HK-2 (cell line): ENCODE data around the gene MICAL2.

ENCODE experiments used
- DNase-seq: peaks from one replicate; pipeline ENCODE4 v3.0.0-alpha.2; 2018; ENCODE audit not compliant: unreplicated experiment

The MICAL2 gene

DNA sequence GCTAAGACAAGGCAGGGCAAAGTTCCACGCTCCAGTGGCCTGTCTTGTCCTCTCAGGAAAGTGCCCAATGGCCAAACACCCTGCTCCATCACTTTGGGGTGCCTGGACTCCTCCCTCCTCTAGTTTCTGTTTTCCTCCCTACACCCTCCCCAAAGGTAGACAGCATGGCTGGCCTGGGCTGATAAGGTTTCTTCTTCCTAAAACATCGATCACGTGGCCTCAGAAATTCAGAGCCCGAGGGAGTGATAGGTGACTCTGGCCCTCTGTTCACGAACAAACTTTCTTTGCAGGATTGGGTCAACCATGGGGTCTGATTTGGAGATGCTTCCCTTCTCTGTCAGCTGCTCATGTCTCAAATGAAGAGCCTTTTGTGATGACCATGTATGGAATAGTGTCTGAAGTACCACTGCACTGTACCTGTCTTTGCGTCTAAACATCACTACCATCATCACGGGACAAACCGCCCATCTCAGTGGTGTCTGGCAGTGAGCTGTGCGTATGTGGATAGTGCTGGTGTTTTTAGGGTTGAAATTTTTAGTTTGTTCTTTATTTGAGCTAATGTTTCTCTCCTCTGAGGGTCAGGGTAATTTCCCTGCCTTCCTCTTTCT, 6.1 kb downstream of the MICAL2 start:
- DNase-seq, result no peak

DNA sequence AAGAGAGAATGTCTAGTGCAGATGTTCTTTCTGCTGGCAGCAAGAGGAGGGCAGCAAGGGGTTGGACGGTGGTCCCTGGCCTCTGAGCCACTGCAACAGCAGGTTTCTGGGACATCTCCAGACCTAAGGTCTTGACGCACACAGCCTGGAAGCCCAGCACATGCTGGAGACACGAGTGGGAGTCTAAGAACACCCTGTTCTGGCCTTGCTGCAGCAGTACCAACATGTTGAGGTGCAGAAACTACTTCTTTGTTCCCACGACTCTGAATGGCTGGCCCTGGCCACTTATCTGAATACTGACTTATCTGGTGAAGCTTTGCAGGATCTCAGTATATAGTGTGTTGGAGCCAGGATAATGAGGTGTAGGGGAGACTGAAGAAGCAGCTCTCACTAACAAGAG, 6.8 kb downstream of the MICAL2 start:
- DNase-seq, result no peak

DNA sequence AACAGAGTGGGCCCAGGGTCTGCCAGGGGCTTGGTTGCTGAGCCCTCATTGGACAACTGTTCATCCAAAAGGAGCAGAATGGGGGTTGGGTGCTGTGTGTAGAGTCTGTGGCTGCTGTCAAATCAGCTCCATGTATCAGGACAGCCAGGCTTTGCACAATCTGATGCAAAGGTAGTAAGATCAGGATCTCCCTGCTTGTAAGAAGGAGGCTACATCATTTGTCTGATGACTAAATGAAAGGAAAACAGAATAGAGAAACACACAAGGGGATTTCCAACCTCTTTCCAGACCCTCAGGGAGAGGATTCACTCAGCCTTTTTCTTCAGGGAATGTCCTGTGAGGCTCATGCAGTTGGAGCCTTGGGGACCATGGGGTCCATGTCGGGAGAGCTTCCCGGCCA, 7.2 kb downstream of the MICAL2 start:
- no peak for DNase-seq

DNA sequence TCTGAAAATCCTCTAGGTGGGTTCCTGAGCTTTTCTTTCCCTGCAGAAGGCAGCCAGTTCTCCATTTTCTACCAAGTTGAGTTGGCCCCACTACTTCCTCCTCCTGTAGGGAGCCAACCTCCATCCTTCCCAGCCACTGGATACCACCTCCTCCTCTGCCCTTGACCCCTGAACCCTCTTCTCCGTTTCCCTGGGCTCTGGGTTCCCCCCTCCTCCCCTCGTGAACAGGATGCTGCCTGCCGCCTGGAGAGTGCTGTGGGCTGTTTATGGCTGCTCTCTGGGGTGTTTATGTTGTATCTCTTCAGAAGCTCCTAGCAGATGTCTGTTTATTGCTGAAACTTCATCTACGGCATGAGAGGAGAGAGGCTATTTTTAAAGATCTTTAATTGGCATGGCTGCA, 8.6 kb downstream of the MICAL2 start:
- no peak for DNase-seq

DNA sequence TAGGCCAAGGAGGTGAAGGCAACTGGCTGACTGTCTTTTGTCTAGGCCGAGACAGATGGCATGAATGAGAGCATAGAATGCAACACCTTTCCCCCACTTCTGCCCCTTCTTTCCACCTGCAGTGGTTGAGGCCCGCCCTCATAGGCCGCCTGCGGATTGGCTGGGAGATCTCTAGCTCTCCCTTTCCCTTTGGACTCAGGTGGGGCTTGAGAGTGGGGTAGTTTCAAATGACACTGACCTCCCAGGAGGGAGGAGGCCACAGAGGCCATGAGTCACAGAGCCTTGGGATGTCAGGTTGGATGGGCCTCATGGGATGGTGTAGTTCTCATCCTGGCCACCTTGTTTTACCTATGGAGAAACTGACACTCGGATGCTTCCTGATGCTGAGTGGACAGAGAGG, 9.1 kb downstream of the MICAL2 start:
- DNase-seq, result no peak

DNA sequence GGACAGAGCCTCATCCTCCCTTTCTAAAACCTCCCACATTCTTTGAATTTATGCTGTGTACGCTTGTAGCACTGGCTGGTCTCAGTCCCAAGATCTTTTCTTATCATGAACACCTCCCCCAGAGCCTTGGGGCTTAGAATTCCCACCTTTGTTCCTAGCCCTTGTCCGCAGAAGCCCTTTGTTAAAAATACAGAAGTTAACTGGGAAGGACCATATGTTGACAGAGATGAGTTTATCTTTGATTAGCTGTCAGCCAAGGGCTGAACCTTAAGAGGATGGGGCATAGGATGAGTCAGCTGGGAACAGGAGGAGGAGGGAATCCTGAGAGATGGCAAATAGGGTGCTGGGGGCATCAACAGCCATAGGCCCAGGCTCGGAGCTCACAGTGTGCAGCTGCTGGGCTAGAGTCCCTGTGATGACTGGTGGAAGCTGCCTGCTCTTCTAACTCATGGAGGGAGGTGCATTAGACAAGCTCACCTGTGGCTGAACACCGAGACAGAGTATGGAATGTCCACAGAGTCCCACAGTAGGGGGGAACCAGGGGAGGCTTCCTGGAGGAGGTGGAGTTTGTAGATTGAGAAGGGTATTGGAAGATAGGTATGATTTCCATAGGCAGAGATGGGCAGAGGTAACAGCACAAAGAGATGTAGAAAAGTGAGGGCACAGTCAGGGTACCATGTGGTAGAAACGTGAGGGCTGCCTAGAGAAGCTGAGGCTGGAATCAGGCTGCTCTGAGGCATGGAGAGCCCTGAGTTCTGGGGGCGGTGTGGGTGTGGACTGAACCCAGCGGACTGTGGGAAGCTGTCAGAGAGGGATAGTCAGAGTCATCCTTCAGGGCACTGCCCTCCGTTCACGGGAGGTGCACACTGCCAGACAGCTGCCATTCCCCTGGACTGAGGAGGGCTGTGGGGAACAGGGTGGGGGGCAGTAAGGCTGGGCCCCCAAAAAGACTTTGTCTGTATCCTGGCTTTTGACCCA, 9.9 kb downstream of the MICAL2 start:
- DNase-seq, result no peak

DNA sequence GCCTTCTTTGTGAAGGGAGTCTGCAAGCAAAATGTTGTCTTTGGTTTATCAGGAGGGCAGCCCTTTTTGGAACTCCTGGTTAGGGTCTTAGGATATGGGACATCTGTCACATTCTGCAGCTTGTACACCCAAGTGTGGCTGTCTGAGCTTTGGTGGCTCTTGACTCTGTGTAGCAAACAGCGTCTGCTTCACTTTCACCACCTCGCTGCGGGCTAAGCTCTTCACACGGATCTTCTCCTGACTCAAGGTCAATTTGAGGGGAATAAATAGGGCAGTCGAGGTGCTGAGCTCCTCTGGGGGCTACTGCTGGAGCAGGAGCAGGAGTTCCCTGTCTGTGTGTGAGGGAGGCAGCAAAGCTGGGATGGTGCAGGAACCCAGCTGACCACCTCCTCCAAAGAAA, 10.6 kb downstream of the MICAL2 start:
- no peak for DNase-seq

DNA sequence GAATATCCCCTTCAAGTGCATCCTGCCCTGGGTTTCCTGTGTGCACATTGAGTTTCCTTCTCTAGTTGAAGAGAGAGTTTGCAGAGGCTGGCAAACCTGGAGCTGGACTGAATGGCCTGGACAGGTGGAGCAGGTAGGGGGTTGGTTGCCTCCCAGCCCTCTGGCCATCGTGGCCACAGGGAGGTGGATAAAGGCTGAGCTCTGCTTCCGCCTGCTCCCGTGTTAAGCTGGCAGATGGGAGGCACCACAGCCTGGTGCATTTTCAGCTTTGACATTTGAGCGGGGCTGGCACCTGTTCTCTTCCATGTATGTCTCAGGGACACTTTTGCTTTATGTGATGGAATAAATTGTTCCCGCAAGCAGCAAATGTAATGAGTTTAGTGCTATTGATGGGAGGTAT, 11.1 kb downstream of the MICAL2 start:
- DNase-seq, result no peak

DNA sequence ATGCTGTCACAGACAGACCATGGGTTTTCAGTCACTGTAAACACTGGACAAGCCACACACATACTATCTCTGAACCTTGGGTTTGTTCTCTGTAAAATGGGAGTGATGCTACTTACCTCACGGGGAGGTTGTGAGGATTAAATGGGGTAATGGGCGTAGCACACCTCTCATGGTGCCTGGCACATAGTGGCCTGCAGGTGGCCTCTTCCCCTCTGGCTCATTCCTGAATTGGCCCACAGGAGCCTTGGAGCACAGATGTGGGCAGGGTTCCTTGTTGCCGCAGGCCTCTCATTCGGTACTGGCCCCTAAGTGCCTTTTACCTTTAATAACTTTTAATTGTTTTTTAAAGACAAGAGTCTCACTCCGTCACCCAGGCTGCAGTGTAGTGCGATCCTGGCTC, 11.7 kb downstream of the MICAL2 start:
- DNase-seq, result no peak

DNA sequence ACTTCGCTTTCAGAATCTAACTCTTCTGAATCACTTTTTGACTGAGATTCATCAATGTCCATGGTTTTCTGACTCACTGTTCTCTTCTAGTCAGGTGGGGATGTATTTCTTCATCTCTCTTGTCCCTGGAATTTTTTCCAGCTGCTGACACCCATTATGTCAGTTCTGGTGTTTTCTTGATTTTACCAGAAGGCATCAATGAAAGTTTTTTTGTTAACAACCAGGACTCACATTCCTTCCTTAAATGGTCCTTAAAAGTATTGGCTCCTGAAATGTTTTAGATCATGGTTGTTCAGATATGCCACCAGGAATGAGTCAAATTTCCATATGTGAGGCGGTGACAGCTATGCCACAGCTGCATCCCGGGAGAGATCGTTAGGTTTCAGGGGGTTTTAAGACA, 12.9 kb downstream of the MICAL2 start:
- no peak for DNase-seq

DNA sequence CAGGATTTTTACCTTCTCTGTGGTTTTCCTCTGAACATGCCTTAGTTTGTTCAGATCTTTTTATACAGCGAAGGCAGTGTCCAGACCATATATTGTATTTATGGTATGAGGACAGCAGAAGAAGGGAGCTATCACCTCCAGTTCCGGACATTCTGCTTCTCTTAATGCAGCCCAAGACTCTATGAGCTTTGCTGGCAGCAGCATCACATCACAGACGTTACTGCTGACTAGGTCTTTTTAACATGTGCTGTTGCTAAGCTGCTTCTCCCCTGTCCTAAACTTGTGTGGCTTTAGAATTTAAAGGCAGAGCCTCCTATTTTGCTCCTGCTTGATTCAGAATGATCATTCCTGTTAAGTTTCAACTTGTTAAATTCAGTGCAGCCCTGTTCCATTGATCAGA, 13.4 kb downstream of the MICAL2 start:
- DNase-seq, result no peak

DNA sequence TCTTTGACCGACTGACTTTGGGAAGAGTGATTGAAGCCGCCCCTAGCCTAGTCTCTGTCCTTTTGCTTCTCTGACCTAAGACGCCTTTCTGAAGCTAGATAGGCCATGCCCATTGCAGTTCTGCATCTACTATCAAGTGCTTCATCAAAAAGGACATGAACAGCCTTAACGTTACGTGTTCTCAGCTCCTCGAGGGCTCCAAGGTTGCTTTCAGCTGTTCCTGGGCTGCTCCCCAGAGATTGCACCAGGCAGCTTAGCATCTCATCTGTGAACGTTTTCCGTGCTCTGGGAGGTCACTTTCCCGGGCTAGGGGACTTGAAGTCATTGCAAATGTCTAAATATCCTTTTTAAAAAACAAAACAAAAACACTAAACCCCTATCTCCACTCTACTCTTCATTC, 13.9 kb downstream of the MICAL2 start:
- no peak for DNase-seq

DNA sequence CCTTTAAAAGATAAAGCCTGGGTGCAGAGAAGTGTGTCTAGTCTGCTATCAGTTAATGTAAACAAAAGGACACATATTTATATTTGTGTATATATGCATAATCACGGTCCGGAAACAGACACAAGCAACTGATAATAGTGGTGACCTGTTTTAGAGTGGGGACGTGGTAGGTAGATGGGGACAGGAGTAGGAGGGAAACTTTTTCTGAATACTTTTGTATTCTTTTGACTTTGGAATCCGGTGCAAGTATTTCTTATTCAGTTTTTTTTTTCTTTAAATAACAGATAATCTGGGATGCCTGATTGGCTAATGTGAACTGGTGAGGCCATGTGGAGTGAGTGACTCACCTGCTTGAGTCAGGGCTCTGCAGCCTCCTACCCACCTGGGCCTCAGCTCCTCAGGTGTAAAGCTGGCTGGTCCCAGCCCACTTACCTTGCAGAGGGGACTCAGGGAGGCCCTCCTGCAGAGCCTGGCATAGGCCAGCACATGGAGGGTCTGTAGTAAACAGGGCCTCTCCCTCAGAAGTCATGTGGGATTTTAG, 15.3 kb downstream of the MICAL2 start:
- DNase-seq, result no peak

DNA sequence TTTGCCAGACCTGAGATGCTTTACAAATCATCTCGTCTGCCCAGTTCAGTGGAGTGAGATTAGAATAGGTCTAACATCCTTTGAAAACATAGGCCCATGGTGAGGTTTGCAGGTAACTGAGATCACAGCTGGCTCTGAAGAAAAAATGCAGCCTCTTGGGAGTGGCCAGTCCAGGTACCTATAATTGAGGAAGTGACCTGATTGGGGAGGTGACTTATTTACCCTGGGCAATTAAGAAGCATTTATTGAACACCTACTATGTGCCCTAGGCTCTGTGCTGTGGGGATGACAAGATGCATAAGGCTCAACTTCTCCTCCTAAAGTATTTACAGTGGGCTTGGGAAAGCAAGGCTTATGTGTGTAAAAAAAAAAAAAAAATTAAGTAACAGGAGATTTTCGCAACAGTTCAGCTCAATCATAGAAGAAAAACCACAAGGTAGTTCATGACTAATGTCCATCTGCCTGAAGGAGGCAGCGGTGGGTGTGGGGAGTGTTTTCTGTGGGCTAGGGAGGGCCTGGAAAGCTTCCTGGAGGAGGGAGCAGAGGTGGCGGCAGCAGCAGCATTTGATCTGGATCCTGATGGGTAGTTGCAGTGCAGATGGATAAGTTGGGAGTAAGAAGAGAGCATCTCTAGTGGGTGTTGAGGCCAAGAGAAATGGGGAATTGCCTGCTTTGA, 16.1 kb downstream of the MICAL2 start:
- DNase-seq, result no peak

DNA sequence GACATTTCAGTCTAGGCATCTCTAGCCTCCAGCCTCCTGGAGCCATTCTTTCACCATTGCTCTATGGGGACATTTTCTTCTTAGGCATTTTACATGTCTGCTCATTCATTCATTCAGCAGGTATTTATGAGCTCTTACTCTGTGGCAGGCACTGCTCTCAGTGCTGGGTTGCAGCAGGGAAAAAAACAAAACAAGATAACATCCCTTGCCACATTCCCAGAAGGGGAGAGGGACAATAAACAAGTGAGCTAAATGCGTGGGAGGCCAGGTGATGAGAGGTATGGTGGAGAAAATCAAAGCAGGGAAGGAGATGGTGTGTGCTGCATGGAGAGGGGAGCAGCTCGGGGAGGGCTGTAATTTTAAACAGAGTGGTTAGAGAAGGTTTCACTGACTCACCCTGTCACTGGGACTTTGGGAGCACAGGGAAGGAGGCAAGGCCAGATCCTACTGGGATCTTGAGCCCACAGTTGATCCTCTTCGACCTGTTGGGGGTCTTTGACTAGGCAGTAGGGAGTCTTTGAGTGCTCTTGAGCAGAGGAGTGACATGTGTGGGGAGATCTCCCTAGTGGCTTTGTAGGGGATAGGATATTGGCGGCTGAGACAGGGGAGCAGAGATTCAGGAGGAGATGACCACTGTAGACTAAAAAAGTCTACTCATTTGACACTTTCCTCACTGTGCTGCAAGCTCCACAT, 17.0 kb downstream of the MICAL2 start:
- DNase-seq, result no peak

DNA sequence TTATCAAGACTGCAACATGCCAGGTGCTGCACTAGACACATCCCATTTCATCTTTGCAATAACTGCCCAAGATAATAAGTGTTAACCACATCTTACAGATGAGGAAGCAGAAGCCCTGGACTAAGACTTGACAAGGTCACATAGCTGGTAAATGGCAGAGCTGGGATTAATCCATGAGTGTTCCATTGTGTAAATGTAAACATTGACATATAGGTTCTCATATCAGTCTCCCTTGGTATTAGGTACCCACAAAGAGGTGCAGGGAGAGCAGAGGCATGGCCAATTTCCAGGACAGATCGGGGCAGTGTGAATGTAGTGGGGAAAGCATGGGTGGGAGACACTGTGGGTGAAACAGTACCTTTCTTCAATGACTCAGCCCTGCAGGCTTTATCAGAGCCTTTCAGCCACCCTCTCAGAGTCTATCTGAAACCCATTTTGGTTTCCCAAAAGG, 17.9 kb downstream of the MICAL2 start:
- DNase-seq, result no peak

DNA sequence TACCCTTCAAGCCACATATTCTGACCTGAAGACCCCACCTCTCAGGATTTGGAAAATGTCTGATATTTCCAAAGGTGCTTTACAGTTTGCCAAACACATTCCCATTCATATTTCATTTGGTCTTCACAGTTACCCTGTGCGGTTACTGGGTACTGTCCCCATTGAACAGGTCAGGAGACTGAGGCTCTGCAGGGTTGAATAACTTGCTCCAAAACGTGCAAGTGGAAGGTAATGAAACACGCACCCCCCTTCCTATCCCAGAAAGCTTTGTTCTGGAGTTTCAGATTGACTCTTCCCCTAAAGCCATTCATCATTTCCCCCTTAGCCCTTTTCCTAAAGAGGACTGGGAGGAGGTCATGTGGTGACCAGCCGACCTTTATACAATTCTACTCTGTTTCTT, 18.8 kb downstream of the MICAL2 start:
- DNase-seq, result no peak

DNA sequence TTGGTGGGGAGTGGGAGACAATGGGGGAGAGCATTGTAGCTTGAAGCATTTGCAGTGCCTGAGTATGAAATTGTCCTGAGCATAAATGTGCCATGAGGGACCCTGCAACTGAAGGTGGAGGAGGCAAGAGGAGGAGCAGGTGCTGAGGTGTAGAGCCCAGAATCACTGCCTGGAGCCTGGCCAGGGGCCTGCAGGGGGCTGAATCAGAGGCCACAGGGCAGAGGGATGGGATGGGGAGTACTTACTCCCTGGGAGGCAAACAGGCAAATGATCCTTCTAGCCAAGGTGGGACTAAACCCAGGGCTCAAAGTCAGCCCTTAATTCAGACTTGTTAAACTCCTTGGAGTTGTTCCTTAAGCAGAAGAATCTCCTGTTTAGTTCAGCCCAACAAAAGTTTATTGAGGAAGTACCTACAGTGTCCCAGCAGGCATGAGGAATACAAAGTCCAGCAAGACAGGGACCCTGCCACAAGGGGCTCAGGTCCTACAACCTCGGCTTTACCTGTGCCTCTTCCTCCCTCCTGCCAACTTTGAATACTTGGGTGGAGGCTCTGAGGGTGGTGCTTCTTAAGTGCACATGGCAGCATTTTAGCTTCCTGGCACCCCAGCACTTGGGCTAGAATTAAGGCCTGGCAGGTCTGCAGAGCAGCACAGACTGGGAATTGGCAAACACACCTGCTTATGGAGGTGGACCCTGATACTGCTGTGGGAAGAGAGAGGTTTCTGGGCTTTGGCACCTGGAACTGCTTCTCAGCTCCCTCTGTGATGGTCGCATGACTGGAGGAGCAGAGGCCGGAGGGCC, 20.0 kb downstream of the MICAL2 start:
- no peak for DNase-seq

DNA sequence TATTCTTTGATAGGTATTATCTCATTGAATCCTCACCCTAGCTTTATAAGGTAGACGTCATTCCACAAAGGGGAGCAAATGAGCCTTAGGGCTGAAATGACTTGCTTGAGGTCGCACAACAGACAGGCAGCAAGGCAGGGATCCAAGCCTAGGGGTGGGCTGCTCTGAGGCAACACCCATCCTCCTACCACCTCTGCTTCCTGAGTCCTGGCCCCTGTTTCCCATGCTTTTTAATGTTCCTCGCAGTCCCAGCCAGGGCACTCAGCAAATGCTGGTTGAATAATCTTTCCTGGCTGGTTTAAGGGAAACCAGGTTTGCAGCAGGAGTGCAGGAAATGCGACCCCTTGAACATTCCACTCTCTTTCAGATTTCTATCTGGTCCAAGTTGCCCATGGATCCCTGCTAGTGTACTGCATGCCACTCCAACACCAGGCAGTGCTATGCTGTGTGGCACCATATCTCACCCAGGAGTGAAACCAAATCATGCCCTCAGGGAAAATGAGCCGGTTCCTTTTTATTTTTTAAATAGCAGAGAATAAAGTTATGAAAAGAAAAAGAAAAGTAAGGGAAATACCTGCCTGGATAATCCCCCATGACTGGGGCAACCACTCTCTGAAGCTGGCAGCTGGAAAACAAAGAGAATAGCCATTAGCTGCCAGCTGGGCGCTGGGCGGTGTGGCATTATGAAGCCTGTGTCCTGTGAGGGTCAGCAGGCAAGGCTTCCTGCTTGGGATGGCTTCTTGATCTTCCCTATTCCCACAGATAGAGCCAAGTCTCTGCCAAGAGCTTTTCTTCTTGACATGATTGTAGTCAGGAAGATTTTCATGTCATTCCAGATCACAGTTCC, 21.8 kb downstream of the MICAL2 start:
- no peak for DNase-seq

DNA sequence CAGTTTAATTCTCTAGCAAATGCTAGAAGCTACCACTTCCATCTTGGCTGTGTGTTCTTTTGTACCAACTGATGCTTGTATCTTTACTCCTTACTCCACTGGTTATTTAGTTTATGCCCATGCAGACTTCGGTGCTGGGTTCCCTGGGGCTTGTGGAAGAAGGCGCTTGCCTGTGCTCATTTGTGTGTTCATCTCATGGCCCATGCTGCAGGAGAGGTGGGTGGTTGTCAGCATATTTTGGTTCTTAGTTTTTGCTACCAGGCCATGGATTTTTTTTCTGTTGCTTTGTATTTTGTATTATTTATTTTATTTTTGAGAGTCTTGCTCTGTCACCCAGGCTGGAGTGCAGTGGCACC, 22.4 kb downstream of the MICAL2 start:
- no peak for DNase-seq
